GM19468 (cell line): ENCODE data around the gene NHSL1.

ENCODE experiments used
- ATAC-seq: cut with Tn5 transposase; IDR thresholded peaks from one replicate; pipeline ENCODE4 v1.9.1; 2021; ENCODE audit warnings: mild to moderate bottlenecking, moderate library complexity, moderate number of reproducible peaks; ENCODE audit not compliant: unreplicated experiment; ENCODE audit errors: extremely low read depth

Gene NHSL1, protein sequence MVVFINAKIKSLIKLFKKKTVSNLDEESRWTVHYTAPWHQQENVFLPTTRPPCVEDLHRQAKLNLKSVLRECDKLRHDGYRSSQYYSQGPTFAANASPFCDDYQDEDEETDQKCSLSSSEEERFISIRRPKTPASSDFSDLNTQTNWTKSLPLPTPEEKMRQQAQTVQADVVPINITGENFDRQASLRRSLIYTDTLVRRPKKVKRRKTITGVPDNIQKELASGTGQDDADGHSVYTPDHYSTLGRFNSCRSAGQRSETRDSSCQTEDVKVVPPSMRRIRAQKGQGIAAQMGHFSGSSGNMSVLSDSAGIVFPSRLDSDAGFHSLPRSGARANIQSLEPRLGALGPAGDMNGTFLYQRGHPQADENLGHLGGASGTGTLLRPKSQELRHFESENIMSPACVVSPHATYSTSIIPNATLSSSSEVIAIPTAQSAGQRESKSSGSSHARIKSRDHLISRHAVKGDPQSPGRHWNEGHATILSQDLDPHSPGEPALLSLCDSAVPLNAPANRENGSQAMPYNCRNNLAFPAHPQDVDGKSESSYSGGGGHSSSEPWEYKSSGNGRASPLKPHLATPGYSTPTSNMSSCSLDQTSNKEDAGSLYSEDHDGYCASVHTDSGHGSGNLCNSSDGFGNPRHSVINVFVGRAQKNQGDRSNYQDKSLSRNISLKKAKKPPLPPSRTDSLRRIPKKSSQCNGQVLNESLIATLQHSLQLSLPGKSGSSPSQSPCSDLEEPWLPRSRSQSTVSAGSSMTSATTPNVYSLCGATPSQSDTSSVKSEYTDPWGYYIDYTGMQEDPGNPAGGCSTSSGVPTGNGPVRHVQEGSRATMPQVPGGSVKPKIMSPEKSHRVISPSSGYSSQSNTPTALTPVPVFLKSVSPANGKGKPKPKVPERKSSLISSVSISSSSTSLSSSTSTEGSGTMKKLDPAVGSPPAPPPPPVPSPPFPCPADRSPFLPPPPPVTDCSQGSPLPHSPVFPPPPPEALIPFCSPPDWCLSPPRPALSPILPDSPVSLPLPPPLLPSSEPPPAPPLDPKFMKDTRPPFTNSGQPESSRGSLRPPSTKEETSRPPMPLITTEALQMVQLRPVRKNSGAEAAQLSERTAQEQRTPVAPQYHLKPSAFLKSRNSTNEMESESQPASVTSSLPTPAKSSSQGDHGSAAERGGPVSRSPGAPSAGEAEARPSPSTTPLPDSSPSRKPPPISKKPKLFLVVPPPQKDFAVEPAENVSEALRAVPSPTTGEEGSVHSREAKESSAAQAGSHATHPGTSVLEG (N-terminal part only)

DNA sequence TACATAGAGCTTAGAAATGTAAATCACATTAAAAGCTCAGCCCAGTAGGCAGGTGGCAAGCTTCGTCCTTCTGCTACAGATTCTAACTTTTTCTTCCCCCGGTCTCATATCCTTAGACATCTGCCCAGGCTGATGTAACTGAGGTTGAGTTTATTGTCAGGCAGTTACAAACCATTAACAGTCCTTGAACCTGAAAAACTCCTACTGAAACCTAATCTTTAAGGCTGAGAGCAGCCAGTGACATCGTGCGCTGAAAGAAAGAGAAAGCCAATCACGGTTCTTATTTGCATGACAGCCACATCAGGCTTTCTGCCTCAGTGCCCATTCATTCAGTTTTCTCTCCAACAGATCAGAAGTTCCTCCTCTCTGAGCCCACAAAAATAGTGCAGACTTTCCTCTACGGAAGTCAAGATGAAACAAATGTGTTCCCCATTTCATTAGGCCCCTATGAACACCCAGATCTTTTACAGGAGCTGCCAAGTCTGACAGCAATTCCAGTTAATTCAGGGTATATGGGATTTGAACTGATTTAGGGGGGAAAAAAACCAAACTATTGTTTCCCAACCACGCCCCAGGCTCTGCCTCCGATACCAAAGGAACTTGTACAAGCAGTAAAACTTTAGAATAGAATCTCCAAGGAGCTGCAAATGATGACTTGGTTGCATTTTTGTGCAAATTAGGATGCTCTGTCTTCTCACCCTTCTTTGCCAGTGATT, at the start of gene NHSL1:
NHSL1 (minus strand) TSS at position 192 of the 716 bp plus-strand sequence. CDS start 204 bp downstream, outside the sequence.
- ATAC-seq: peak; percentile 90

DNA sequence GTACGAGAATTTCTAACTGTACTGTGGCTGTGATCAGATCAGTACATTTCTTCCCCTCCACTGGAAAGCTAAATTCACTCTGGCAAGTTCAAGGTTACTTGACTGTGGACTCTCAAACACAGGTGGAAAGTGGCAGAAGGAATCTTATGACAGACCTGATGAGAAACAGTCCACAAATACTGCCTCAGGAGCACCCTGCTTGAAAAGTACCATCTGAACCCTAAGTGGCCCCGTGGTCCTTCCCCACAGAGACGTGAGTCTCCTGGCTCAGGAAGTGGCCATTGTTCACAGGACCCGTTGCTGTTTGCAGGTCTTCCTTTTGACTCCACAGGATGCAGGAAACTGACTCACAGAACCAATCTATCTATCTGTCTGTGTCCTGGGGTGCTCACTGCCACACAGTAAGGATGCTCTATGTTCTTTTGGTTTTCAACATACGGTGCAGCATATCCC, 47.5 kb upstream of the NHSL1 start:
- no peak for ATAC-seq

DNA sequence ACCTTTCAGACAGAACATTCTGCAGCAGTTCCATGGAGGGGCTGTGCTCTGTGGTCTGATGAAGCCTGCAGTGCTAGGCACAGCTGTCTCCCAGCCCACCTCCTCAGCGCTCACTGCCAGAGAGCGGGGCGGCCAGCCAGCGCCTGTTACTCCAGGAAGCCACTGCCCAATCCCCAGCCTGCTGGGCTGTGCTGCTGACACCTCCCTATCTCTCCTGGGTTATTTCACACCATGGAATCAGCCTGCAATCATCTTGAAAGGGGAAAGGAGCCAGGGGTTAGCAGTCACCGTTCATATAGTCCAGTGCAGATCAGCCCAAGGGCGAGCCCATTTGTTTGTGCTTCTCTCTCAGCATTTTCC, 46.3 kb upstream of the NHSL1 start:
- ATAC-seq: no peak

DNA sequence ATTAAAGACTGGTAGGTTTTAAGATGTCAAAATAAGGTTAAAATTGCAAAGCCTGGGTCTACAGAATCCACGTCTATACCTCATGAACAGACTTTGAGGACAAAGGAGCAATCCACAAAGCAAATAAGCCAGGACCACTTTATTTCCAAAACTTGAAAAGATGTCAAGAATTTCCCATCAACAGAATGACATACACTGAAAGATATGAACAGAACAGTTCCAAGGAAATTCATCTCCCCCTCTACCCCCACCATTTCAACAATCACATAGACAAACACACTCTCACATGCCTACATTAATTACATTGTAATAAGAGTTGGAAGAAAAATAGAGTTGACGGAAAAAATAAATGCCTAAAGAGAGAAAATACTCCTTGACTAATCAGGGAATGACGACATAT, 45.2 kb upstream of the NHSL1 start:
- no peak for ATAC-seq

DNA sequence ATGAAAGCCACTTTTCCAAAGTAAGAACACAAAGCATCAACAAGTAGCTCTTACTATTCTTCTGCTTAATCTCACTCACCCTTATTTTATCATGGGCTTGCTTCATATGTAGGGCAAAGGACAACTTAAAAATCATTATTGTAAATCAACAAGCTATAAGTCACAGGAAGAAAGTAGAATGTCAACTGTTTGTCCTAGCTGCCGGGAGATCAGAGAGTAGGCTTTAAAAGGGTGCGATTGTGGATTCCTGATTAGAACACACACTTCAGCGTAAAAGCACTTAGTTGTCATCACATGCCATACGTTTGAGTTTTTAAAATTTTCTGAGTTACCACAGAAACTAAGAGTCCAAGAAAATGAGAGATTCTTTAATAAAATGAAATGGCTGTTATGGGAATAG, 44.4 kb upstream of the NHSL1 start:
- ATAC-seq: no peak

DNA sequence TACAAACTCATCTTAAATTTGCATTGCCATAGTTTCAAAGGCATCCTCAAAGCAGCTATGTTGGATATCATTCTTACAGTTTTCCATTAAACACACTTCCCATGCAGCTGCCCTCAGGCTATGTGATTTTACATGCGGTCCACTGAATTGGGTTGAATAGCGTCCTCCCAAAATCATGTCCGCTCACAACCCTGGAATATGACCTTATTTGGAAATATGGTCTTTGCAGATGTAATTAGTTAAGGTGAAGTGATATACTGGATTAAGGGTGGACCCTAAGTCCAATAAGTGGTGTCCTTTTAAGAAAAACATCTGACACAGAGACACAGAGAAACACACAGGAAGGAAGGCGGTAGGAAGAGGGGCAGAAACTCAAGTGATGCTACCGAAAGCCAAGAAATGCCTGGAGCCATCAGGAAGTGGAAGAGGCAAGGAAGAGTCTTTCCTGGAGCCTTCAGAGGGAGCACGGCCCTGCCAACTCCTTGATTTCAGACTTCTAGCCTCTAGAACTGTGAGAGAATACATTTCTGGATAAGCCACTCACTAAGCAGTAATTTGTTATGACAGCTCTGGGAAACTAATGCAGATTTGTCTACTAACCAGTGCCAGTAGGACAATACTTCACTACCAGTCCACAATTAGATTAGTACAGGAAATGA, 42.7 kb upstream of the NHSL1 start:
- ATAC-seq: no peak

DNA sequence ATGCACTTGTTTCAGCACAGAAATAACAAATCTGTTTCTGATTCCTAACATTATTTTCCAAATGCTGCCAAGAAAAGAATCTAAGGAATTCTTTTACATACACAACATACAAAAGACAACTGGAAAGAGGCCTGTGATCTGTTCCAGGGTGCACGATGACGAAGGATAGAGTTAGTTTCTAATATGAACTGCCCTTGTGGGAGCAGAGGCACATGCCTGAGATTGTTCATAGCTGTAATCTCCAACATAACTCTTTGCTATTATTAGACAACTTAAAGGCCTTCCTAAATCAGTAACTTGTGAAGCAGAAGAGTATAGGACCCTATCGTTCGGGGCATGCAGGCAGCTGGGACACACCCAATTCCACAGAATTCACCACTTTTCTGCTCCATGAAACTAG, 41.2 kb upstream of the NHSL1 start:
- no peak for ATAC-seq

DNA sequence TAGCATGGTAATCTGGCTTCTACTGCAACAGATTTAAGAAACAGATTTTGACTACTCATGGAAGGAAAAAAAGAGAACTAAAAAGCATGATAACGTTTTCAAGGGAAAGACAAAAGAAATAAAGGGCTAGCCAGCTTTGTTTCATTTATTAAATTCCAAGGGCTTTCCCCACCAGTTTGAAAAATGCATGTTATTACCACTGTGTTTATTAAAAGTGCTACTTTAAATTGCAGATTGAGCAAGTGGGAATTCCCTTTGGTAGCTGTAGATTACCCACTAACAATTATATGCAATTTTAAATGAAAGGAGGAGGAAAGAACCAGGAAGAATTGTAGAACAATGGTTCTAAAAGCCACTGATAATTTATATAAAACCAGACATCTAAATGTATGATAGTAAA, 40.6 kb upstream of the NHSL1 start:
- no peak for ATAC-seq

DNA sequence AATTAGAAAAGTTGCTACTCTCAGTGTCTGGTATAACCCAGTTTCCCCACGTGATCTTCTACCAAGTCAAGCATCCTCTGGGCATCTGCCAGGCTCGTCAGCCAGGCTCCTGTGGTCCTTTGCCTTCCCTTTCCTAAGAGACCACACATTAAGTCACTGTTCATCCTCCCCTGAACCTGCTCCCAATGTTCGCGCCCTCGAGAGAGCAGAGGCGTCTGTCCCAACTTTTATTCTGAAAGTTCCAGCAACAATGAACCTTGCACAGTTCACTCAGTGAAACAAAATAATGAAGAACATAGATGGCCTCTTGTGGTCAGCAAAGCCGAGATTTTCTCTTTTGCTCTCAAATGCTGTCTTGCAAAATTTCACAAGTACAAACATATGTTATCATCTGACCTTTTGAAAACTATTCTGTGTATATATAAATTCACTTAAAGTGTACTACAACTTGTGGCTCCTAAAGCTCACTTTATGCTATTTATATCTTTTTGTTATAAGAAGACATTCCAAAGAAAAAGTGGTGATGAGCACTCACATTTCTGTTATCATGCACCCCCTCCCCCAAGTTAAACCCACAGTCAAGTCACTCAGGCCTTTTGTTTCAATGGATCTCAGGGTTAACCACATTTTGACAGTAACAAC, 39.2 kb upstream of the NHSL1 start:
- ATAC-seq: no peak

DNA sequence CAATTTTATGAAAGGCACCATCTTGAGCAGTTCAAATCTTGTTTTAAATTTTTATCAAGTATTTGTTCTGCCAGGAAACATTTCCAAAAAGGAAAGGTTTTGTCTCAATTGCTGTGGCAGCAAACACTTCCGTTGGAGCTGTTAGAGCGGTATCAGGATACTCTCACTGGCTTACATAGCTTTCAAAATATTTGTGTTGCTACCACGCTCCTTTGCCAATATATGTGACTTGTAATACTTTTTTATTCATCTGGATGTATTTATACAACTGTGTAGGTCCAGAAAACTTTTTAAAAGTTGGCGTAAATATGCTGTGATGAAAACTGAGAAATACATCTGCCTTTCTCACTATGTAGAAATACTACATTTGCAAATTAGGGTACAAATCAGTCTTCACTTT, 37.8 kb upstream of the NHSL1 start:
- ATAC-seq: no peak

DNA sequence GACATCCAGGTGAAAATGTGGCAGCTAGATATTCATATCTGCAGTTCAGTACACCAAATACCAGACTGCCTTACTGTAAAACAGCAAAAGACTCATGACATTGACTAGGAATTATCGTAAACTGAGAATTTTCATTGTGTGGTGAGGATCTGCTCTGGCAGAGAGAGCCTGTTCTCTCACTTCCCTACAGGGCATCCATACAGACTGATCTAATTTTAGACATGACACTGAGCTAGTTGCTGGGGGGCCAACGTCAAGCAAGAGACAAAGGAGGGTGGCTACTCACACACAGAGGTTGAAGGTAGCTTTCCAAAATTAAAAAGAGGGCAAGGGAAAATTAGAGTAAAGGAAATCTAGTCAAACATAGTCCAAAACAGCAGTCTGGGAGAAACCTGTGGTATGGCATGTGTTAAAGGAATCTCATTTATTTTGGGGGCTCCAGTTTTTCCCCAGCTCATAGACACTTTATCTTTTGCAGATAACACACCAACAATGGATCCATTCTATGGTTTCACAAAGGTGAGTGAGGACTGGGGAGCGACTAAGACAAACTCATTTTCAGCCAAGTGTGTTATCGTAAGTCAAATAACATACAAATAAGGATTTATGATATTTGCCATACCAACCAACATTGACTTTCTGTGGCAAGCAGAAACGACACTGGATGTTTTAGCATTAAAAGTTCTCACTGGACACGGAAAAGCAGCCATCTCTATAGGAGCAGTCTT, 36.6 kb upstream of the NHSL1 start:
- no peak for ATAC-seq

DNA sequence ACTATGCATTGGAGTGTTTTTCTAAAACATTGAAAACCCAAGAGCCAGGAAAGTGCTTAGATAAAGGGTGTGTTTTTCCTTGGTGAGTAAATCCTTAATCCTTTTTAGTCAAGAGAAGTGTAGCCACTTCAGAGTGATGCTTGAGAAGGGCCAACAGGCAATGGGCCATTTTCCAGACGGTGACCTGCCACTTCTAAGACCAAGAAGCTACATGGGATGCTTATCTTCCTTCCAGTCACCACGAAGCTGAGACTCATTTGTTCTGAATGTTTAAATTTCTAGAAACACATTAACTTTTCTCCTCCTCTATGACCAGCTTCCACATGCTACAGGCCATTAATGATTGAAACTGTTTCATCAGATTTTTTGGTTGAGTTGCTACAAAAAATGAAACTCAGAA, 34.4 kb upstream of the NHSL1 start:
- no peak for ATAC-seq

DNA sequence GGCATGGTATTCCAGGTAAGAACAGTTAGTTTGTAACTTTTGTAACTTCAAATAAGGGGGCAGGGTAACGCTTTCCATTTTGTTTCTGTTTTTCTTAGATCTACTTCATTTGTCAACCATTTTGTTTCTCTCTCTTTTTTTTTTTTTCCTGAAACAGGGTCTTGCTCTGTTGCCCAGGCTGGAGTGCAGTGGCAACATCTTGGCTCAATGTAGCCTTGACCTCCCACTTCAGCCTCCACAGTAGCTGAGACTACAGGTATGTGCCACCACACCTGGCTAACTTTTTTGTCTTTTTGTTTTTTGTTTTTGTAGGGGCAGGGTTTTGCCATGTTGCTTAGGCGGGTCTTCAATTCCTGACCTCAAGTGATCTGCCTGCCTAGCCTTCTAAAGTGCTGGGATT, 32.1 kb upstream of the NHSL1 start:
- no peak for ATAC-seq

DNA sequence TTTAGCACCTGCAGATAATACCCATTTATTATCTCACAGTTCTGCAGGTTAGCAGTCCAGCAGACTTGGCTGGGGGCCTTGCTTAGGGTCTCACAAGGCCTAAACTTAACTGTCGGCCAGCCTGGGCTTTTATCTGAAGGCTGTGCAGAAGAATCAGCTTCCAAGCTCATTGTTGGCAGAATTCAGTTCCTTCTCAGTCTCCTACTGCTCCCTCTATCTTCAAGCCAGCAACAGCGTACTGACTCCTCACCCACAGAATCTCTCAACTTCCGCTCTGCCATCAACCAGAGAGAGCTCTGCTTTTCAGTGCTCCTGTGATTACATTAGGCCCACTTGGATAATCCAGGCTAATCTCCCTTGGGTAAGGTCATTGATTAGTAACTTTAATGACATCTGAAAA, 30.2 kb upstream of the NHSL1 start:
- no peak for ATAC-seq

DNA sequence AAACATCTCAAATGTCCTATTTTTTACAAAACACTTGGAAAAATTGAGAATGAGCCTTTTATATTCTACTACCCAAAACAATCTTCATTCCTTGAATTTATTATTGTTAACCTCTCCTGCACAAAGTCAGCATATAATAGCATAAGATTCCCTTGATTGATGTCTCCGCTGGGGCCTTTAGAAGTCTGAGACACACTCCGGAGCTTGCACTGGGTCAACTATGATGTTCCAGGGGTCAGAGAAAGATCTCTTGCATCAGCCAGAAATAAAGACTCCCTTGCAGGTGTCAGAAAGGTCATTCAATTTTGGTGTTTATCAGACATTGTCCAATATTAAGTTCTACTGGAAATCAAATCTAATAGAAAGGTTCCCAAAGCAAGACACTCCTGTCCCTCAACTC, 29.7 kb upstream of the NHSL1 start:
- ATAC-seq: no peak

DNA sequence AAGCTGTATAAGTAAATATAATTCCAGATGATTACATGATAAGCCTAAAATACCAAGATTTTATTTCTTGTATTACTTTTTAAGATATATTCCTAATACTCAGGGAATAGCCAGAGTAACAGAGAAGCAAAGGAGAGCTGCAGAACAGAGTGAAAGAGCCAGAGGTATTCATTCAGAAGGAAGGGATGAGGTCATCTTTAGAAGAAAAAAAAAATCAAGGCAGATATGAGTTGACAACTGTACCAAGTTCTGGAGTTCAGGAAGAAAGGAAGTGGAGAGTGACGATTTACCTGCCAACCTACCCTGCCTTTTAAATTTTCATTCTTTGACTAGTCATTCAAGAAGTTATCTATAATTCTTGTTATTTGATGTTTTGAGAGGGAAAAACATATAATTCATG, 28.8 kb upstream of the NHSL1 start:
- ATAC-seq: no peak

DNA sequence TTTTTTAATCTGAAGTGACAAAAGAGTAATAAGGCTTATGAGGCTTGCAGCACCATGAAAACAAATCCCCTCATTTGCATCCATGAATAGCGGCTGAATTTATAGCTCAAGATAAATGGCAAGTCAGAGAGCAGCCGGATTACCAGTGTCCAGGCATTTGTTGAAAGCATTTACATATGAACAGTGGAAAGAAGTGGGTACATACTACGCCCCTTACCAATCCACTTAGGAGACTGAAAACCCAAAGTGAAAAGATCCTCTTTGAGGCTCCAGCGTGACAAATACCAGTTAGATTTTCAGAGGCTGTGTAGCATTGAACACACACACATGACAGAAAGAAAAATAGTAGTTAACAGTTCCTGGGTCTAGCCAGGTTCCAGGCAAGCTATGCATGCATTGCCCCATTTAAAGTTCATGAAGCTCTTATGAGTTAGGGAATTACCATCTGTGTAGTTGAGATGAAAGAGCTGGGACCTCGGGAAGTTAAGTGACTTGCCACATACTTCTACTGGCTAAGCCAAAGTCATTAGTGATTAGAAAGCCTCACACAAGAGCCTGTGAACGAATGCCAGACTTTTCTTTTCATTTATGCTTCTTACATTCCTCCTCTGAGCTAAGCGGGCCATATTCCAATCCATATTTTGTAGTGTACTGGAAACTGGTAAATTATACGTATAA, 28.3 kb upstream of the NHSL1 start:
- ATAC-seq: no peak

DNA sequence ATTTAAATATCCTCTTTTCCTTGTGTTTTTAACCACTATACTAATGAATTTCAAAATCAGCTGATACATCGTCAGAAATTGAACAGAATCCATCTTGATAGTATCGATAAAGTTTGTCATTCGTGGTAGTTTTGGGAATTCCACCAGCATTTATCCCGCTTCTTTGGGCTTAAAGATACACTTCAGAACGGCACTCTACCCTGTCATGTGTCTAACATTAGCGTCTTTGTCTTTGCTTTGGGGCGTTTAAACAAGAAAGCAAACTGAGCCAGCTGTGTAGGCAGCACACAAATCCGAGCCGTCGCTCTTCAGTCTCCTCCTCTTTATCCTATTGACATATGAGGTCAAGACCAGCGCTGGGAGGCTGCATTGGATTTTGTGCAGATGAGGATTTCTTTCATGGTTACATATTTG, 27.5 kb upstream of the NHSL1 start:
- ATAC-seq: no peak
